GM18519 (cell line): ENCODE measurements around the gene NINJ2.

Experiments used
- ATAC-seq: cut with Tn5 transposase; IDR thresholded peaks from one replicate; pipeline ENCODE4 v1.9.1; 2021; ENCODE audit warnings: mild to moderate bottlenecking, moderate library complexity; ENCODE audit not compliant: unreplicated experiment, low FRiP score

The NINJ2 gene

DNA sequence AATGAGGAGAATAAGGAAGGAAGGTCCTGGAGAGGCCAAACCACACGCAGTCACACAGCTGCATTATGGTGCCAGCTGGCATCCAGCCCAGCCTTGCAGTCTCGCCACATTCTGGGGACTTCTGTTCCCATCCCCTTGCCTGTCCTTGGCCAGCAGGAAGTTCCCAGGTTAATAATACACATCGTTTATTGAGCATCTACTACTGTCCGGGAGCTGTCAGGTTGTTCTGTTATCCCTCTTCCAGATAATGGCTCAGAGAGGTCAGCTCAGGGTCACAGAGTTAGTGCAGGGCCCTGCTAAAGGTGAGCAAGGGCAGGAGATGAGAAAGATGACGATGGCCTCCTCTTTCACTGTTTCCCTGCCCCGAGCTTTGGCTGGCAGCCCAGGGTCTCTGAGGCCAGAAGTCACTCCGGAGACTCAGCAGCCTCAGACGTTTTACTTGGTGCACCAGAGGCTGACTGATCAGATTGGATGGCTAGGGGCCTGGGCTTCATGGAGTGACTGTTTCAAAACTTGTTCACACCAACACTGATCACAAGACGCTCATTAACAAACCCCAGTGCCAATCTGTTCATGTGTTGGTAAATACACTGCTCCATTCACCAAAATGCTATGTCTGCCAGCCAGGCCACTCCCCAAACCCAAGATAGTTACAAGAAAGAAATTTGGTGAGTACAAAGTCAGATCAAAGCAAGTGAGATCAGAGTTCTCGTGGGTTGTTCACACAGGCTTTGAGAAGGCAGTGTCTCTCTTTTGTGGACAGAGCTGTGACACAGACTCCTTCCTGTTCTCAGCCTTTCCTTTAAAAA is 124.3 kb downstream of the NINJ2 start:
- no peak for ATAC-seq

DNA sequence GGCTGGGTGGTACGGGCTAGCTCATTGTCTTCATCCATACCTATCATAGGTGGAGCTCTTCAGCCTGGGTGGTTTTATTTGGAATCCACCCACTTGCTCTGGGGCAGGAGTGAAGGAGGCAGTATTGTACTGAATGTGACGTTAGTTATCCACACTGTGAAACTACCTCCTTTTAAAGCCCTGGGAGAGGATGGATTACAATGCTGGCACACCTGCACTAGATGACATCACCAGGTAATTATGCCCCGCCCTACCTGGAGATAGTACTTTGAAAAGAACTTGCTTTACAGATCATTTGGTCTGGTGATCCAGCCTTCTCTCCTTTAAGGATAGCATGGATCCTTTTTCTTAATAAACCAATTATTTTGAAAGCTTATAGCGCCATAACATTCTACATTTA is 125.5 kb downstream of the NINJ2 start:
- no peak for ATAC-seq

DNA sequence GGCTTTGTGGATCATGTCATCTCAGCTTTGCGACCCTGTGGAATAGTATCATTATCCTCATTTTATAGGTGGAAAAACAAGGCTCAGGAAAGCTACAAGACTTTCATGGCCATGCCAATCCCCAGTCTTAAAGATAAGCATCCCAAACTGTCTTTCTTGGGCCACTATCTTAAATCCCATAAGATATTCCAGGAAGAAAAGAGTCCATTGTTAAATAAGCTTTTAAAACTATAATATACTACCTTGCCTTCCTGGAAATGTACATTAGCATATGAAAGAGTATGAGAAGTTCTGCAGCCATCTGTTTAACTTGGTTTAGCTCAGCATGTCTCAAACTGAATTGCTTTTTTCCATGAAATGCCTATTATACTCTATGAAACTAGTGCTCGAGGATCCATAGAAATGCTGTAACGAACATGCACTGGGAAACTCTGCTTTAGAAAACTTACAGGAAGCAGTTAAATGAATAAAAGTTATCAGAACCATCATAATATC is 126.4 kb downstream of the NINJ2 start:
- ATAC-seq = no peak

DNA sequence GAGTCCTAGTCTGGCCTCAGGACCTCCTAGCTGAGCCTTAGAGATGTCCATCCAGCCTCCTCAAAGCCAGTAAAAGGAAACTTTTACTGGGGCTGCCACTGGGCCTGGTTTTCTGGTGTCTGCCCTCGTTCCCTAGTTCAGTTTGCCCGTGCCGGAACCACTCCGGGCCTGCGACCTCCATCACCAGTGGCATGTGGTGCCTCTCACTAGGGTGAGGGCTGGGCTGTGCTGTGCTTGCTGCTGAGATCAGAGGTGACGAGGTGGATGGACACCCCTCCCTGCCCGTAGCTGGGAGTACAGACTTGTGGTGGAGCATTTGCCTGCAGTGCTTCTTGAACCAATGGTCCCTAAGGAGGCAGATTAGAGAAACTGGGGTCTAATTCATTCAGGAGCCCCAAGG is 127.8 kb downstream of the NINJ2 start:
- ATAC-seq = no peak

DNA sequence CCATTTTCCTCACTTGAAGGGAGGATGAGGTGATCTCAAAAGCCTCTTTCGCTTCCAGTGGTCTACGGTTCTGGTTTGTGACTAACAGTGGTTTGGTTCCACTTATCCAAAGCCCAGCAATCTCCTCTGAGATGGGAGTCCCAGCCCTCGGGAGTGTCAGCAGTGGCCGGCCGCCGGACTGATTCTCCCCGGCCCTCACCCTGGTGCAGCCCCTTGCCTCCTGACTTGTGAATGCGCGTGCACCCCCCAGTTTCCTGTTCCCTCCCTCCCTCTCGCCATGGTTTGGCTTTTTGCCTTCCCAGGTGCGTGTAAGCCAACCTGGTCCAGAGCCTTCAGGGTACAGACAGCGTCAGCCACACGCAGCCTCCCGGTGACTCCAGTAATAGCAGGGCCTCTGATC is 129.0 kb downstream of the NINJ2 start:
- no peak for ATAC-seq

DNA sequence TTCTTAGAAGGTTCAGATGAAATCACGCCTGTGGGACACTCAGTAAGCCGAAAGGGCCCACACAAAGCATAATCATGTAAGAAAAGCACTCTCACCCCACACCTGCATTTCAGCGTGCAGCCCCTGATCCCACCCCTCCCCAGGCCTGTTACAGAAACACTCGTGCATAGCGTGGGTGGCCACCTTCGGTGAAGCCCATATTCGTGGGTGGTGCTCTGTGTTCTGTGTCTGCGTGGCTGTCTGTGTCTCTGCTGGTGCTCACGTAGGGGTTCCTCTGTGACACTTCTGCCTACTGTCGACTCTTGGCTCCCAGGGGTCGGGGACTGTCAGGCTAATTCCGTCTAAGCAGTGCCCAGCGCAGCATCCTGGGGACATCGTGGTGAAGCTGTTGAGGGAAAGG is 129.5 kb downstream of the NINJ2 start:
- no peak for ATAC-seq

DNA sequence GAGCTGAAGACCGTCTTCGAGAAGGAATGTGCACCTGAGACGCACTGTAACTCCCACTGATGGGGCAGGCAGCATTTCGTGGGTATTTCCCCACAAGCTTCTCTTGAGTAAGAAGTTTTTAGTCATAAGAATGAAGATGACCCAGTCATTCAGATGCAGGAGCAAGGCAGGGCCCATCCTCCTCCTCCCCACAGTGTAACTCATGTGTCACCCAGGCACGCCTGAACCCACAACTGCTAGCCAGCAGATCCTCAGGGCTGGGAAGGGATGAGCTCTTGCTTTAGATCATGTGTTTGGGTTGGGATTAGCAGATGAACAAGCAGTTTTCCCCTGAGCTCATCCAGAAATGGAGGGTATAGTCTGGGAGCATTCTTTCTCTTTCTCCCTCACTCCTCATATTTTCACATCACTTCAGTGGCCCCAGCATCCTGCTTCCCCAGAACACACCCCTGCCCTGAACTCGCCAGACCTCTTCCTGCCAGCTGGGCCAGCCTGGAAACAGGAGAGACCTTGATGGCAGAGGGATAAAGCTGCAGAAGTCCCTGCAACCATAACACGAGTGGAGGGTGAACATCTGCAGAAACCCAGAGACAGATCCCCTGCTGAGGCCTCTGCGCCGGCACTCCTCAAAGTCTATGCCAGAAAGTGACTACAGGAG is 130.2 kb downstream of the NINJ2 start:
- no peak for ATAC-seq

DNA sequence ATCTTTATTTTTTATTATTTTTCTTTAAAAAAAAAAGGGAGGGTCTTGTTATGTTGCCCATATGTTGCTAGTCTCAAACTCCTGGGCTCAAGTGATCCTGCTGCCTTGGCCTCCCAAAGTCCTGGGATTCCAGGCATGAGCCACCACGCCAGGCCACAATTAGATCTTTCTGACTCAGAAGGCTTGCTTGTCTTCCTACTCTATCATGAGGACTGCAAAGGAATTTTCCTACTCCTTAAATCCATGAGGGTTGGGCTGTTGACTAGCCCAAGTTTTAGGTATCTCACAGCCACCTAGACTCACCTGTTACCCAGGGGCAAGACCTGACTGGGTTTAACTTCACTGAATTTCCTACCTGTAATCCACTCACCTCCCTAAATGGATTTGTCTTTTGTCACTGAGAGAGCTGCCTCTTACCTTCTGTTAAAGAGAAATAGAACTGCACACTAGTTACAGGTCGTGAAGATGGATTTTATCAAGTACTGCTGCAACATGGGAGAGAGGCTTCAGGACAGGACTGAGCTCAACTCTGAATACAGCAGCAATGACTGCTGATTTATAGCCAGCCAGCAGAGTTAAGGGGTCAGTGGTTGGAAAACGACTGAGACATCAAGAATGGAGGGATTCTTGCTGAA is 131.2 kb downstream of the NINJ2 start:
- ATAC-seq = no peak

DNA sequence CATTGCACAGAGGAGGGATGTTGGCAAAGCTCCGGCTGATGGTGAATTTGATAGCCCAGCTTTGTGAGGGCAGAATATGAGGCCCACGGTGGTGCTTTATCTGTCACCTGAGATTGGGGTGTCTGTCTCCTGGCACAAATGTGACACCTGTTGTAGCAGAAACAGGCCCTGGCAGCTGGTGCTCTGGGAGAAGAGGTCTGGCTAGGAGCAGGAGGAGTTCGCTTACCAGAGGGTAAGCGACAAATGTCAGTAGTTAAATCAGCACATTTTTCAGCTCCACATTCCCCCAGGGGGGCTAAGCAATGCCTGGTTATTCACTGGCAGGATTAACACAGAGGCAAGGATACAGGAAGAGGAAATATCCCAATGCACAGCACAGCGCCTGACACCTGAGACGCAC is 132.4 kb downstream of the NINJ2 start:
- no peak for ATAC-seq

DNA sequence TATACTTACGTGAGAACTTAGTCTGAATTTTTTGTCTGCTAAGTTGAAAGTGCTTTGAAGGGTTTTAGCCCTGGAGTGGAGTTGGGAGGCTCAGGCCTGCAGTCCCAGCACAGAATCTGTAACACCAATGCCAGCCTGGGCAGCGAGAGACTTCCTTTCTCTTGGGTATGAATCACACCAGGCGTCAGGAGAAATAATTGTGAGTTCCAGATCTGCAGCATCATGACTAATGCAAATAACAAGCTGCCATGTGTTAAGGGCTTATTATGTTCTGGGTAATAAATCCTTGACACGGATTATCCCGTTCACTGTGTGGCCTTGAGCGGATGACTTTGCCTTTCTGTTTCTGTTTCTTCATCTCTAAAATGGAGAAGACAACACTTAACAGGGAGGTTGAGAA is 132.9 kb downstream of the NINJ2 start:
- ATAC-seq = no peak

DNA sequence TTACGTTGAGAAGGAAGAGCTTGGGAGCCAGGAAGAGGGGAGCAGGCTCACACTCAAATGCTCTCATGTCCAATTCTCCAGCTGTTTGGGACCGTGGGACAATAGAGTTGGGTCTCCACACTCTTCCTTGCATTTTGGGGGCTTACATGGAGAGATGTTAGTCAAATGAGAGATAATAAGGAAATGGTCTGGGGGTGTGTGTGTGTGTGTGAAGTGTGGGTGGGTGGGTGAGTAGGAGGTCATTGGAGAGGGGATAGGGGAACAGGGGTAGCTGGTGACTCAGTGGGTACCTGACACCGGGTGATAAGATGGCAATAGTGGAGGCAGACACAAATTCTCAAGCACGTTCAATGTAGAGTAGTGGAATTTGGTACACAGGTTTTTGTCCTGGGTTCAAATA is 135.5 kb downstream of the NINJ2 start:
- ATAC-seq = no peak

DNA sequence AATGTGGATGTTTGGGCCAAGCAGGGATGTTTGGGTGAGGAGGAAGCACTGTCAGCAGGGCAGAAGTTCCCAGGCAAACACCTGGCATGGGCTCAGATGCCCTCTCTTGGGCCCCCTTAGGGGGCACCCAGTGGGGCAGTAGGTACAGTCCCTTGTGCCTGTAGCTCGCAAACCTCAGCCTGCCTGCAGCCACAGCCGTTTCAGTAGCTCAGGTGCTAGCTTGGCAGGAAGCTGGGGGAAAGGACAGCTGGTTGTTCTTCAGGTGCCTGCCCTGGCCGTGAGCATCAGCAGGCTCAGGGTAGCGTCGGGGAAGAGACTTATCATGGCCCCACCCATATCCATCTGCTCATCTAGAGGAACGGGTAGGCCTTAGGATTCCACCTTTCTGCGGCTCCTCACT is 136.0 kb downstream of the NINJ2 start:
- no peak for ATAC-seq

DNA sequence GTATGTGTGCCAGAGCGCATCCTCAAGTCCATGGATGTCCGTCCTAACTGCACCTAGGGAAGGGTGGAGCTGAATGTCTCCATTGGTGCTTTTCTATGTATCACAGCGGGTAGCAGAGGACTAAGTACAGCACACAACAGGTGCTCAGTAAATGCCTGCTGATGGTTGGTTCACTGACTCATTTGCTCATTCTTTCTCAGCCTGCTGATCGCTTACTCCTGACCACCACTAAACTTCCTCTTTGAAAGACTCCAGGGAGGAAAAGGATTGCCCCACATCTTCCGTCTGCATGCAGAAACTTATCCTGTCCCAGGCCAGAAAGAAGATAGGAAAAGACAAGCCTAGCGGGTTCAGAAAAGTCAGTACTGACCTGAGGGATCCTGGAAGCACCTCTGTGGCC is 137.2 kb downstream of the NINJ2 start:
- ATAC-seq = no peak

DNA sequence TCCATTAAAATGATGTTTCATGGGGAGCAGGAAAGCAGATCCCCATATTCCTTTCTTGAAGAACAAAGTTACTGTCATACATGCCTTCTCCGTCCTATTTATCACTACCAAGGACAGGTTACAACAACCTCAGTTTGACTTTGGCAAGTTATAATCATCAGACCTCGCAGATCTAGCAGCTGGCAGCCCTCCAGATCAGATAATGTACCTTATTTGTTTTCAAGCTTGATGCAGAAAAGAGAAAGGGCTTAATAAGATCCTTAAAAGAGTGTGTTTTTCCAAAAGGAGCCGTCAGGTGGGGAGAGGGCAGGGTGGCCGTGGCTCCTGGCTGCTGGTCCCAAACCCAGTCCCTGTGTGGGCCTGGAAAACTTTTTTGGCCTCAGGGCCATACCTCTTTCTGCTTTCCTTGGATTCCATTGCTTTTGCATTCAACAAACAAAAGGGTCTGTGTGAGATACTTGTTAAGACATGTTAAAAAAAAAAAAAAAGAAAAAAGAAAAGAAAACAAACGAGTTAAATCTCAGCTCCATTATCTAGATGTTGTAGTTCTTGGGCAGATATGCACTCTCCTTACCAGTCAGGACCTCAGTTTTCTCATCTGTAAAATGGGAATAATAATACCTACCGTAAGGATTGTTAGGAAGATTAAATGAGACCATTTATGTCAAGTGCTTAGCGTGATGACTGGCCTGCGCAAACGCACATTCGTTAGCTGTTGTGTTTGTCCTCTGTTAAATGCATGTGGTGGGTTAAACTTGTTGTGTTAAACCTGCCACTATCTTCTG is 138.9 kb downstream of the NINJ2 start:
- ATAC-seq = no peak

DNA sequence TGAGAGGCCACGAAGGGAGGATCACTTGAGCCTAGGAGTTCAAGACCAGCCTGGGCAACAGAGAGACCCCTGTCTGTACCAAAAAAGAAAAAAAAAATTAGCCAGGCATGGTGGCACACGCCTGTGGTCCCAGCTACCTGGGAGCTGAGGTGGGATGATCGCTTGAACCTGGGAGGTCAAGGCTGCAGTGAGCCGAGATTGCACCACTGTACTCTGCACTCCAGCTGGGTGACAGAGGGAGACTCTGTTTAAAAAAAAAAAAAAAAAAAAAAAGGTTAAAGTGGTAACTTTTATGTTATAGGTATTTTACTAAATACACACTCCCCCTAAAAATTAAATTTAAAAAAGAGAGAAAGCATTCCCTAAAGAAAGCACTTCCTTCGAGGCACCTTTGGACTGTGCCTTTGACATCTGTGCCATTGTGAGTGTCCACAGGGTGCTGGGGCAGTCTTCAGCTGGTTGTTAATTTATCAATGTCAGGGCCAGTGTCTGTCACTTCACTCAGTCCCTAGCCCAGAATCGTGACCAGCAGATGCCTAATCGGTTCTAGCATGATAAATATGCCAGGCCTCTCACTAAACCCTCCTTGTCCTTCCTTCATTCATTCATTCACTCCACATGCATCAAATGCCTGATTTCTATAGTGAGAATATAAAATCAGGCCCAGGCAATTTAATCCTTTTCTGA is 140.4 kb downstream of the NINJ2 start:
- ATAC-seq = no peak

DNA sequence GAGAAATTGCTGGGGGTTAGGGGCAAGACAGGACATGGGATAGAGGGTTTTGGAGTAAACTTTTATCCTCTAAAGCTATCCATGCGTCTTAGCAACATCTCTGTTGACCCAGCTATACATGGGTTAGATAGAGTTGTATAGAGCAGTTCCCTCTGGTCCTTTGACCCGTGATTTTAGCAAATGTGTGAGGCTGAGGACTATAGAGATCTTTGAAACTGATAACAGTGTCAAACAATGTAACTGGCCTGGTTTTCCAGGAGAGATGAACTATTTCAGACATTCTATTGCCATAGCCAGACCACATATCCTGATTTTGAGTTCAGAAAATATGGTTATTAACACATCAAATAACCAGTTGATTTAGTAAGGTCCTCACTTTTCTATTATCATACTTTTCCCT is 143.1 kb downstream of the NINJ2 start:
- ATAC-seq = no peak

DNA sequence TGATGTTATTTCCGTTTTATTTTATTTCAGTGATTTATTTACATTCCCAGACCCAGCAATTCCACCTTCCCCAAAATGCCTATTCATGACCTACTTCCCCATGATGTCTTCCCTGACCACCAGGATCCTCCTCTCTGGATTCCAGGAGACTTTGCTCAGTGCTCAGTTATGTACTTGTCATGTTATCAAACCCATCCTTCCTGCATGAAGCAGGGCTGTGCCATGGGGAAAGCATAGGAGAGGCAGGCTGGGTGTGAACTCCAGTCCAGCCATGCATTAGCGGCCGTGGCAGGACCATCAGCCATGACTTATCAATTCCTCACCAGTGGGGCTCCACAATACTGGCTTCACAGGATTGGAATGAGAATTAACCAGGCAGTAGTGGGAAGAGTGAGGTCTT is 145.7 kb downstream of the NINJ2 start:
- no peak for ATAC-seq
